Gastrocnemius medialis (tissue), 4 donors: ENCODE data around the gene RRM1. TPM values are rescaled to one million over a fixed set of nuclear protein-coding genes. Genes with fewer than 3 reads are reported as not detected.

Source experiments
- ATAC-seq, 2 donors: fragments of 150-250 bp; one replicate each; pipeline ENCODE4 v1.9.1; 2016
- DNase-seq, 2 donors: peaks; one replicate each; pipeline ENCODE4 v3.0.0-alpha.2; 2019
- H3K27ac ChIP-seq, 4 donors: fragments of 200-600 bp; sonication (generic); 1 replicate in 1 of 4; 2 replicates in 3 of 4; pipeline ENCODE4 v1.5.1; 2016 to 2018; ENCODE audit warnings: mild to moderate bottlenecking in 2 of 4, moderate library complexity in 1 of 4
- H3K27me3 ChIP-seq, 3 donors: fragments of 200-600 bp; sonication (generic) in 2 of 3; 1 replicate in 1 of 3; 2 replicates in 2 of 3; pipeline versions ENCODE4 v1.5.1 to v1.6.0; 2016 to 2019; ENCODE audit warnings: mild to moderate bottlenecking in 1 of 3, moderate library complexity in 1 of 3
- H3K36me3 ChIP-seq, 2 donors: fragments of 200-600 bp; sonication (generic) in 1 of 2; one replicate each; pipeline ENCODE4 v1.5.1; 2017 to 2018
- H3K4me1 ChIP-seq, 2 donors: fragments of 200-600 bp; sonication (generic) in 1 of 2; one replicate each; pipeline ENCODE4 v1.5.1; 2016 to 2017; ENCODE audit warnings: mild to moderate bottlenecking in 2 of 2
- H3K4me3 ChIP-seq, 4 donors: fragments of 200-600 bp; sonication (generic) in 3 of 4; 1 replicate in 1 of 4; 2 replicates in 3 of 4; pipeline ENCODE4 v1.5.1; 2016 to 2019; ENCODE audit warnings: mild to moderate bottlenecking in 2 of 4
- H3K9me3 ChIP-seq, 3 donors: fragments of 200-600 bp; sonication (generic) in 2 of 3; 1 replicate in 1 of 3; 2 replicates in 2 of 3; pipeline ENCODE4 v1.5.1; 2016 to 2019
- CTCF ChIP-seq, 5 experiments: fragments of 450-650 bp in 3 of 5; fragments of 200-600 bp in 2 of 5; sonication (generic) in 2 of 5; IDR thresholded peaks in 4 of 5; conservative IDR thresholded peaks in 1 of 5; 1 replicate in 4 of 5; 2 replicates in 1 of 5; pipeline ENCODE4 v1.5.1; 2016 to 2019; ENCODE audit warnings: antibody characterized with exemption in 5 of 5, mild to moderate bottlenecking in 3 of 5, moderate library complexity in 3 of 5
- POLR2A ChIP-seq, 2 donors: fragments of 450-650 bp; IDR thresholded peaks; one replicate each; pipeline ENCODE4 v1.6.1; 2017; ENCODE audit warnings: antibody characterized with exemption in 2 of 2, mild to moderate bottlenecking in 2 of 2, moderate library complexity in 2 of 2
- in situ Hi-C, 4 donors: fragments of 200-750 bp; cut with MboI; loops; one replicate each; pipeline versions ENCODE4 v1.15.0 to v1.8.0; 2017; ENCODE audit warnings: low sequenced_read_pairs in 4 of 4
- intact Hi-C: fragments of 100-400 bp; cut with DNase I; formaldehyde crosslinking; loops from one replicate; pipeline ENCODE4 v1.15.1; 2023; ENCODE audit warnings: low total_unique reads
- total RNA-seq, 4 donors: library from RNA; depleted of rRNA; stranded (reverse); fragments of >200 nt; gene quantifications; one replicate each; pipeline versions ENCODE4 v1.1.0 to v1.2.3, GENCODE V29; 2016

Gene RRM1
- total RNA-seq, 4 donors from 2014 or later: 34.0 to 66.0 (median 37.8) TPM

GRCh38 chr11:4105916-4106315 lies 11.3 kb downstream of the RRM1 start:
- Histone ChIP-seq H3K27ac (no peak overlapping the region), H3K36me3 (peaks cover 0 to 56% of the 10 kb centered on the region in 2 donors), H3K9me3 (no peaks in the 10 kb centered on the region), H3K4me1 (peaks cover 0 to 4% of the 10 kb centered on the region in 2 donors), H3K27me3 (no peaks in the 10 kb centered on the region), H3K4me3 (no peak overlapping the region)
- in situ Hi-C loops (no loop called here), intact Hi-C loops (no loop called here)
- no peak for DNase-seq
- no peak for ATAC-seq
- TF ChIP-seq CTCF (IDR thresholded peaks at IDR 0.05 in 4 of 5, conservative IDR thresholded peaks at IDR 0.05 in 1 of 5) (no peak), POLR2A (IDR thresholded peaks at IDR 0.05) (no peak)

GRCh38 chr11:4111834-4112233 lies 17.2 kb downstream of the RRM1 start:
- no peak for DNase-seq
- no peaks in the 10 kb centered on the region for H3K27me3 ChIP-seq
- no peak for ATAC-seq
- no peak overlapping the region for H3K4me3 ChIP-seq
- peaks cover 2 to 57% of the 10 kb centered on the region in 2 donors for H3K36me3 ChIP-seq
- H3K9me3 ChIP-seq: no peaks in the 10 kb centered on the region
- in situ Hi-C loops (no loop called here), intact Hi-C loops (no loop called here)
- no peak overlapping the region for H3K27ac ChIP-seq
- no peak for TF ChIP-seq POLR2A (IDR thresholded peaks at IDR 0.05)
- no peak for TF ChIP-seq CTCF (IDR thresholded peaks at IDR 0.05 in 4 of 5, conservative IDR thresholded peaks at IDR 0.05 in 1 of 5)
- H3K4me1 ChIP-seq: no peaks in the 10 kb centered on the region

GRCh38 chr11:4115128-4115527 lies 20.5 kb downstream of the RRM1 start:
- in situ Hi-C loops: no loop called here
- peaks cover 2 to 54% of the 10 kb centered on the region in 2 donors for H3K36me3 ChIP-seq

GRCh38 chr11:4118107-4118506 lies 23.5 kb downstream of the RRM1 start:
- intact Hi-C loops: no loop called here

More at GRCh38 chr11:4115128-4115527, 20.5 kb downstream of the RRM1 start:
- no peak overlapping the region for H3K4me3 ChIP-seq
- H3K27ac ChIP-seq: no peak overlapping the region
- DNase-seq: no peak
- no peaks in the 10 kb centered on the region for H3K4me1 ChIP-seq
- no peaks in the 10 kb centered on the region for H3K27me3 ChIP-seq
- no peak for TF ChIP-seq POLR2A (IDR thresholded peaks at IDR 0.05)
- TF ChIP-seq CTCF (IDR thresholded peaks at IDR 0.05 in 4 of 5, conservative IDR thresholded peaks at IDR 0.05 in 1 of 5): no peak
- H3K9me3 ChIP-seq: no peaks in the 10 kb centered on the region
- no peak for ATAC-seq
- intact Hi-C loops: no loop called here

More at GRCh38 chr11:4118107-4118506, 23.5 kb downstream of the RRM1 start:
- Histone ChIP-seq H3K9me3 (no peaks in the 10 kb centered on the region), H3K4me3 (no peak overlapping the region), H3K27ac (no peak overlapping the region), H3K4me1 (no peaks in the 10 kb centered on the region), H3K36me3 (peaks cover 2 to 58% of the 10 kb centered on the region in 2 donors), H3K27me3 (no peaks in the 10 kb centered on the region)
- in situ Hi-C loops: no loop called here
- ATAC-seq (no peak), DNase-seq (no peak)
- TF ChIP-seq CTCF (IDR thresholded peaks at IDR 0.05 in 4 of 5, conservative IDR thresholded peaks at IDR 0.05 in 1 of 5): no peak
- no peak for TF ChIP-seq POLR2A (IDR thresholded peaks at IDR 0.05)
